IgD-negative memory B cell (primary cell): ENCODE results near the gene SMIM41. TPM values are rescaled to one million over a fixed set of nuclear protein-coding genes. Genes with fewer than 3 reads are reported as not detected.

Experiments used
- H3K27ac Mint-ChIP-seq, 3 donors: one replicate each; pipeline ENCODE4 v1.8.0; 2020 to 2022; ENCODE audit warnings: mild to moderate bottlenecking in 3 of 3, mixed read lengths in 3 of 3, moderate library complexity in 1 of 3
- H3K27me3 Mint-ChIP-seq: one replicate; pipeline ENCODE4 v1.8.0; 2021; ENCODE audit warnings: mixed read lengths
- H3K36me3 Mint-ChIP-seq: one replicate; pipeline ENCODE4 v1.8.0; 2020; ENCODE audit warnings: mild to moderate bottlenecking, mixed read lengths
- H3K4me1 Mint-ChIP-seq, 3 donors: one replicate each; pipeline ENCODE4 v1.8.0; 2020 to 2022; ENCODE audit warnings: mixed read lengths in 3 of 3, mild to moderate bottlenecking in 1 of 3
- H3K4me3 Mint-ChIP-seq, 4 donors: one replicate each; pipeline ENCODE4 v1.8.0; 2020 to 2022; ENCODE audit warnings: mild to moderate bottlenecking in 4 of 4, mixed read lengths in 4 of 4, moderate library complexity in 3 of 4
- H3K9me3 Mint-ChIP-seq, 3 donors: one replicate each; pipeline ENCODE4 v1.8.0; 2020 to 2021; ENCODE audit warnings: mixed read lengths in 3 of 3, mild to moderate bottlenecking in 1 of 3
- polyA plus RNA-seq: library from polyadenylated mRNA; unstranded; fragments of 300-500 nt; fragmentation: Illumina TruSeq; gene quantifications from one replicate; pipeline ENCODE4 v1.2.3, GENCODE V29; 2021

The SMIM41 gene
- polyA plus RNA-seq, 1 donor from 2014 or later, result not detected

GRCh38 chr12:52044292-52044983 lies 35.1 kb upstream of the SMIM41 start:
- peaks cover 12 to 23% (median 14%) of the 10 kb centered on the region in 3 donors for H3K4me1 Mint-ChIP-seq
- H3K9me3 Mint-ChIP-seq, result no peaks in the 10 kb centered on the region
- peaks cover 2% of the 10 kb centered on the region for H3K36me3 Mint-ChIP-seq
- H3K27me3 Mint-ChIP-seq, result no peaks in the 10 kb centered on the region
- peak overlapping the region in 1 of 3 donors; percentile 43 for H3K27ac Mint-ChIP-seq
- no peak overlapping the region for H3K4me3 Mint-ChIP-seq

DNA sequence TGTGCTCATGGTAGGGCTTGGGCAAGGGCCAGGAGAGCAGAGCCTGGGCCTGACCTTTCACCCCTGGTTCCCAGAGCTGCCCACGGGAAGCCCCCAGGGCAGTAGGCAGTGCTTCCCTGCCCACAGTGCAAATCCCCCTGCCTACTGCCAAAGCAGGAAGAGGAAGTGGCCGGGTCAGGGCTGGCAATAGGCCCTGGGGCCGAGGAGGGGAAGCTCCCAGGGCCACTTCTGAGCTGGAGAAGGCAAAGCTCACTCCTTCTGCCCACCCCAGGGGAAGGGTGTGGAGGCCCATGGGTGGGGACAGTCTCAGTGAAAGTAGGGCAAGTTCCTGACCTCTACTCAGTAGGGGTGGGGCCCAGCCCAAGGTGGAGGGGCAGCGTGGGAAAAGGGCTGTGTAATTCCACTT lies 33.7 kb upstream of the SMIM41 start:
- Mint-ChIP-seq H3K27me3 (no peaks in the 10 kb centered on the region), H3K4me1 (peaks cover 19 to 32% (median 20%) of the 10 kb centered on the region in 3 donors), H3K36me3 (peaks cover 2% of the 10 kb centered on the region), H3K27ac (peak overlapping the region in 1 of 3 donors; percentile 65), H3K9me3 (no peaks in the 10 kb centered on the region), H3K4me3 (peak overlapping the region in 1 of 4 donors; percentile 51)

DNA sequence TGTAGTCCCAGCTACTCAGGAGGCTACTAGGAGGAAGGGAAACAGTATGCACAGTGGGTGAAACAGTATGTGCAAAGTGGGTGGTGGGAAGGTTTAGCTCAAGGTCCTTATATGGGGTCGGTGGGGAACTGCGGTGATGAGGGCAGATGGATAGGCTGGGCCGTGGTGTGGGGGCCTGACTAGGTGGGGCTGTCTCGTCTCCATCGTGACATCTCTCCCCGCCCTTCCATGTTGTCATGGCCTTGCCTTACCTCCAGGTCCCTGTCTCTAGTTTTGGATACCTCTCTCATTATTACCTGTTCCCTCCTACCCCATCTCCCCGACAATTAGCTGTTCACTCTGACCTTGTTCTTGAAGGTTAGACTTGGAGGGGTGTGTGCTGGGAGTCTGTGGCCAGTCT lies 32.6 kb upstream of the SMIM41 start:
- no peaks in the 10 kb centered on the region for H3K27me3 Mint-ChIP-seq

GRCh38 chr12:52049286-52049685 lies 30.2 kb upstream of the SMIM41 start:
- no peaks in the 10 kb centered on the region for H3K27me3 Mint-ChIP-seq
- H3K27ac Mint-ChIP-seq, result peak overlapping the region in 2 of 3 donors; percentile 76 to 97
- peaks cover 2% of the 10 kb centered on the region for H3K36me3 Mint-ChIP-seq
- H3K9me3 Mint-ChIP-seq, result no peaks in the 10 kb centered on the region
- peaks cover 20 to 21% (median 21%) of the 10 kb centered on the region in 3 donors for H3K4me1 Mint-ChIP-seq
- peak overlapping the region in 3 of 4 donors; percentile 93 to 97 (median 97) for H3K4me3 Mint-ChIP-seq

More for the DNA sequence above, 32.6 kb upstream of the SMIM41 start:
- Mint-ChIP-seq H3K4me1 (peaks cover 21 to 28% (median 22%) of the 10 kb centered on the region in 3 donors), H3K27ac (peak overlapping the region in 1 of 3 donors; percentile 50), H3K4me3 (peak overlapping the region in 1 of 4 donors; percentile 74), H3K36me3 (peaks cover 2% of the 10 kb centered on the region), H3K9me3 (no peaks in the 10 kb centered on the region)

GRCh38 chr12:52049688-52050087 lies 29.8 kb upstream of the SMIM41 start:
- peaks cover under 1% of the 10 kb centered on the region for H3K36me3 Mint-ChIP-seq
- peak overlapping the region in 2 of 3 donors; percentile 97 to 98 for H3K27ac Mint-ChIP-seq
- peak overlapping the region; percentile 93 to 97 (median 96) for H3K4me3 Mint-ChIP-seq
- no peaks in the 10 kb centered on the region for H3K9me3 Mint-ChIP-seq
- H3K27me3 Mint-ChIP-seq, result no peaks in the 10 kb centered on the region
- H3K4me1 Mint-ChIP-seq, result peaks cover 17 to 21% (median 20%) of the 10 kb centered on the region in 3 donors

GRCh38 chr12:52050116-52050757 lies 29.3 kb upstream of the SMIM41 start:
- Mint-ChIP-seq H3K4me3 (peak overlapping the region; percentile 93 to 97 (median 96)), H3K27ac (peak overlapping the region; percentile 97 to 98 (median 98)), H3K9me3 (no peaks in the 10 kb centered on the region), H3K4me1 (peaks cover 17 to 21% (median 20%) of the 10 kb centered on the region in 3 donors), H3K27me3 (no peaks in the 10 kb centered on the region), H3K36me3 (no peaks in the 10 kb centered on the region)

DNA sequence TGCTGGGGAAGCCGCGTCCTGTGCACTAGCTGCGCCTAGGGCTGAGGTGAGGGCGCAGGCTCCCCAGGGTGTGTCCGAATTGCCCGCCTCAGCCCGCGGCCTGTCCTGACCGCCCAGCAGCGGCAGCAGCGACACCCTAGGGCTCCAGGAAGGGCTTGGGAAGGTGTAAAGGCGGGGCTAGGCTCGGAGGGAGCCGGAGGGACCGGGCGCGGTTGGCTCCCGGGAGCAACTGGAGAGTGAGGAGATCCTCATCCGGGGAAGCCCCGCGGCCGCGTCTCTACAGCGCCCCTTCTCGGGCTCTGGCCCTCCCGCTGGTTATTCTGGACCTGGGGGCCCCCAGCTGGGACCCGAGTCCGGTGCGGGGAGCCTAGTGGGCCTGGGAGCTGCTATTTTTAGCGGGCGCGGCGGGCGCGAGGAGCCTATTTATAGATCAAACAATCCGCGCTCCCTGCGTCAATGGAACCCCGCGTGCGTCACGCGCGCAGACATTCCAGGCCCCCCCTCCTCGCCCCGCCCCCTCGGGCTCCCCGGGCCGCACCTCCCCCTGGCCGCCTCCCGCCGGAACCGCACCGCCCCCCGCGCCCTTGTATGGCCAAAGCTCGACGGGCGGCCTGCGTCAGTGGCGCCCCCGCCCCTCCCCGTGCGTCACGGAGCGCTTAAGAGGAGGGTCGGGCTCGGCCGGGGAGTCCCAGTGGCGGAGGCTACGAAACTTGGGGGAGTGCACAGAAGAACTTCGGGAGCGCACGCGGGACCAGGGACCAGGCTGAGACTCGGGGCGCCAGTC lies 28.6 kb upstream of the SMIM41 start, which contains the start of gene NR4A1:
Gene NR4A1, plus strand, starts transcription at position 685 of the 784 bp plus-strand sequence. CDS start 2,887 bp downstream, outside the sequence.
- no peaks in the 10 kb centered on the region for H3K27me3 Mint-ChIP-seq
- H3K27ac Mint-ChIP-seq, result peak within 1 kb of the TSS; percentile 97 to 98 (median 98)
- H3K36me3 Mint-ChIP-seq, result no peaks in the 10 kb centered on the region

GRCh38 chr12:52052468-52053186 lies 26.9 kb upstream of the SMIM41 start:
- Mint-ChIP-seq H3K4me3 (peak overlapping the region; percentile 63 to 97 (median 96)), H3K27me3 (no peaks in the 10 kb centered on the region), H3K9me3 (no peaks in the 10 kb centered on the region), H3K4me1 (peaks cover 13 to 21% (median 20%) of the 10 kb centered on the region in 3 donors), H3K27ac (peak overlapping the region; percentile 46 to 98 (median 97)), H3K36me3 (peaks cover 2% of the 10 kb centered on the region)

More for the DNA sequence above, 28.6 kb upstream of the SMIM41 start, which contains the start of gene NR4A1:
- H3K4me1 Mint-ChIP-seq, result peaks cover 13 to 21% (median 20%) of the 10 kb centered on the region in 3 donors
- peak within 1 kb of the TSS; percentile 93 to 97 (median 96) for H3K4me3 Mint-ChIP-seq
- H3K9me3 Mint-ChIP-seq, result no peaks in the 10 kb centered on the region

GRCh38 chr12:52053536-52054209 lies 25.8 kb upstream of the SMIM41 start:
- H3K36me3 Mint-ChIP-seq, result peaks cover 2% of the 10 kb centered on the region
- H3K27me3 Mint-ChIP-seq, result no peaks in the 10 kb centered on the region
- peak overlapping the region in 2 of 3 donors; percentile 95 to 97 for H3K27ac Mint-ChIP-seq
- no peaks in the 10 kb centered on the region for H3K9me3 Mint-ChIP-seq
- H3K4me3 Mint-ChIP-seq, result peak overlapping the region in 2 of 4 donors; percentile 17 to 97
- peaks cover 13 to 21% (median 20%) of the 10 kb centered on the region in 3 donors for H3K4me1 Mint-ChIP-seq

- Mint-ChIP-seq H3K27ac (peak overlapping the region in 1 of 3 donors; percentile 97), H3K36me3 (peaks cover 2% of the 10 kb centered on the region), H3K27me3 (no peaks in the 10 kb centered on the region), H3K4me1 (peaks cover 10 to 20% (median 18%) of the 10 kb centered on the region in 3 donors), H3K4me3 (peak overlapping the region in 1 of 4 donors; percentile 38), H3K9me3 (no peaks in the 10 kb centered on the region)
These were observed 25.2 kb upstream of the SMIM41 start for GRCh38 chr12:52054231-52054832.

GRCh38 chr12:52054833-52055730 lies 24.4 kb upstream of the SMIM41 start:
- Mint-ChIP-seq H3K27me3 (no peaks in the 10 kb centered on the region), H3K4me1 (peaks cover 5 to 13% (median 13%) of the 10 kb centered on the region in 3 donors), H3K4me3 (no peak overlapping the region), H3K9me3 (no peaks in the 10 kb centered on the region), H3K27ac (no peak overlapping the region), H3K36me3 (peaks cover 4% of the 10 kb centered on the region)
